Measurements from ENCODE around the gene SELENOF.
"Not testable (repeated sequence)": the region's sequence is repeated elsewhere in the genome, so short reads cannot be mapped to it uniquely, and the experiment has no call there.

The SELENOF gene

DNA sequence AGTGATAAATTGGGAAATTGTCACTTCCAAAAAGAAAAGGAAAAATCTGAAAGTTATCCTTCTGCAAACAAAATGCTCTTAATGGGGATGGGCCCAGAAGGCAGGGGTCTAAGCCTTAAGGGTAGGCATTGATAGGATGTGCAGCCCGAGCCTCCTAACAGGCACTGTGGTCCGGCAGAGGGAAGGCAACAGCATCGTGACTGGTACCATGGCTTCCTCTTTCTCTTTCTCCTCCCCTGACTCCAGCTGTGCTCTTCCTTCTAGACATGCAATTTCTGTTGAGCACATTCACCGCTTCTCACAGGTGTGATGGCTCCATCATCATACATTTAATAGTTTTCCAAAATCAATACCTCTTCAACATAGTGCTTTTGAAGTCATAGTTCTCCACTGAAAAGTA is 91.5 kb downstream of the SELENOF start:
- no peak for DNase-seq (ENCODE audit: low spot score)
- in situ Hi-C loops (cut with MboI; ENCODE audit: low sequenced_read_pairs, unreplicated experiment): no loop called here
- TF ChIP-seq, protein P1, sequence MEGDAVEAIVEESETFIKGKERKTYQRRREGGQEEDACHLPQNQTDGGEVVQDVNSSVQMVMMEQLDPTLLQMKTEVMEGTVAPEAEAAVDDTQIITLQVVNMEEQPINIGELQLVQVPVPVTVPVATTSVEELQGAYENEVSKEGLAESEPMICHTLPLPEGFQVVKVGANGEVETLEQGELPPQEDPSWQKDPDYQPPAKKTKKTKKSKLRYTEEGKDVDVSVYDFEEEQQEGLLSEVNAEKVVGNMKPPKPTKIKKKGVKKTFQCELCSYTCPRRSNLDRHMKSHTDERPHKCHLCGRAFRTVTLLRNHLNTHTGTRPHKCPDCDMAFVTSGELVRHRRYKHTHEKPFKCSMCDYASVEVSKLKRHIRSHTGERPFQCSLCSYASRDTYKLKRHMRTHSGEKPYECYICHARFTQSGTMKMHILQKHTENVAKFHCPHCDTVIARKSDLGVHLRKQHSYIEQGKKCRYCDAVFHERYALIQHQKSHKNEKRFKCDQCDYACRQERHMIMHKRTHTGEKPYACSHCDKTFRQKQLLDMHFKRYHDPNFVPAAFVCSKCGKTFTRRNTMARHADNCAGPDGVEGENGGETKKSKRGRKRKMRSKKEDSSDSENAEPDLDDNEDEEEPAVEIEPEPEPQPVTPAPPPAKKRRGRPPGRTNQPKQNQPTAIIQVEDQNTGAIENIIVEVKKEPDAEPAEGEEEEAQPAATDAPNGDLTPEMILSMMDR (IDR thresholded peaks at IDR 0.05; ENCODE audit: borderline replicate concordance, control extremely low read depth, extremely low read depth, insufficient read depth, missing control alignments): no peak

DNA sequence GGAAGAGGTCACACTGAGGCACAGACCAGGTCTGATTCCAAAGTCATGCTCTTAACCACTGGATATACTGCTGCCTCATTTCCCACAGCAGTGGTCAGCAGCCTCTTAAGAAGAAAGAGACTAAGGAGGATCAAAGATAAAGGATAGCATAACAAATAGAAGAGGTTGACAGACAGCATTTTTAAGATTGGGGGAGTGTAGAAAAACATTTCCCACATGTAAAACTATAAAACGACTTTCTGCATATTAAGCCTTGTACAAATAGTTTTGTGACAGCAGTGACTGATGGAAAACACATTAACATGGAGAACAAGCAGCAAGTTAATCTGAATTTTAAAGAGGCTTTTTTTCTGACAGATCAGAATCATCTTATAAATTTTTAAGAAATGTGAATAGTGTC is 92.0 kb downstream of the SELENOF start:
- TF ChIP-seq, protein P1 (IDR thresholded peaks at IDR 0.05; ENCODE audit: borderline replicate concordance, control extremely low read depth, extremely low read depth, insufficient read depth, missing control alignments): no peak
- in situ Hi-C loops (cut with MboI; ENCODE audit: low sequenced_read_pairs, unreplicated experiment): no loop called here
- no peak for DNase-seq (ENCODE audit: low spot score)

DNA sequence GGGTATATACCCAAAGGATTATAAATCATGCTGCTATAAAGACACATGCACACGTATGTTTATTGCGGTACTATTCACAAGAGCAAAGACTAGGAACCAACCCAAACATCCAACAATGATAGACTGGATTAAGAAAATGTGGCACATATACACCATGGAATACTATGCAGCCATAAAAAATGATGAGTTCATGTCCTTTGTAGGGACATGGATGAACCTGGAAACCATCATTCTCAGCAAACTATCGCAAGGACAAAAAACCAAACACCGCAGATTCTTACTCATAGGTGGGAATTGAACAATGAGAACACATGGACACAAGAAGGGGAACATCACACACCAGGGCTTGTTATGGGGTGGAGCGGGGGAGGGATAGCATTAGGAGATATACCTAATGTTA is 94.0 kb downstream of the SELENOF start:
- in situ Hi-C loops (cut with MboI; ENCODE audit: low sequenced_read_pairs, unreplicated experiment); DNase-seq (ENCODE audit: low spot score): not testable (repeated sequence)

DNA sequence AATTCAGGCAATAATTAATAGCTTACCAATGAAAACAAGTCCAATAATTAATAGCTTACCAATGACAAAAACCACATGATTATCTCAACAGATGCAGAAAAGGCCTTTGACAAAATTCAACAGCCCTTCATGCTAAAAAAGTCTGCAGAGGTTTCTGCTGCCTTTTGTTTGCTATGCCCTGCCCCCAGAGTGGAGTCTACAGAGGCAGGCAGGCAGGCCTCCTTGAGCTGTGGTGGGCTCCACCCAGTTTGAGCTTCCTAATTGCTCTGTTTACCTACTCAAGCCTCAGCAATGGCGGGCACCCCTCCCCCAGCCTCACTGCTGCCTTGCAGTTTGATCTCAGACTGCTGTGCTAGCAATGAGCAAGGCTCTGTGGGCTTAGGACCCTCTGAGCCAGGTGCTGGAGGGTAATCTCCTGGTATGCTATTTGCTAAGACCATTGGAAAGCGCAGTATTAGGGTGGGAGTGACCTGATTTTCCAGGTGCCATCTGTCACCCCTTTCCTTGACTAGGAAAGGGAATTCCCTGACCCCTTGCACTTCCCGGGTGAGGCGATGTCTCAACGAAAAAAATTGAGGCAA is 96.6 kb downstream of the SELENOF start:
- in situ Hi-C loops (cut with MboI; ENCODE audit: low sequenced_read_pairs, unreplicated experiment); DNase-seq (ENCODE audit: low spot score): not testable (repeated sequence)

DNA sequence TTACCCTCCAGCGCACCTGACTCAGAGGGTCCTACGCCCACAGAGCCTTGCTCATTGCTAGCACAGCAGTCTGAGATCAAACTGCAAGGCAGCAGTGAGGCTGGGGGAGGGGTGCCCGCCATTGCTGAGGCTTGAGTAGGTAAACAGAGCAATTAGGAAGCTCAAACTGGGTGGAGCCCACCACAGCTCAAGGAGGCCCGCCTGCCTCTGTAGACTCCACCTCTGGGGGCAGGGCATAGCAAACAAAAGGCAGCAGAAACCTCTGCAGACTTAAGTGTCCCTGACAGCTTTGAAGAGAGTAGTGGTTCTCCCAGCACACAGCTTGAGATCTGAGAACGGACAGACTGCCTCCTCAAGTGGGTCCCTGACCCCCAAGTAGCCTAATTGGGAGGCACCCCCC is 99.8 kb downstream of the SELENOF start:
- in situ Hi-C loops (cut with MboI; ENCODE audit: low sequenced_read_pairs, unreplicated experiment); DNase-seq (ENCODE audit: low spot score): not testable (repeated sequence)
